Measurements from ENCODE around the gene FGD2. TPM values are rescaled to one million over a fixed set of nuclear protein-coding genes. Genes with fewer than 3 reads are reported as not detected.

FGD2 gene, protein sequence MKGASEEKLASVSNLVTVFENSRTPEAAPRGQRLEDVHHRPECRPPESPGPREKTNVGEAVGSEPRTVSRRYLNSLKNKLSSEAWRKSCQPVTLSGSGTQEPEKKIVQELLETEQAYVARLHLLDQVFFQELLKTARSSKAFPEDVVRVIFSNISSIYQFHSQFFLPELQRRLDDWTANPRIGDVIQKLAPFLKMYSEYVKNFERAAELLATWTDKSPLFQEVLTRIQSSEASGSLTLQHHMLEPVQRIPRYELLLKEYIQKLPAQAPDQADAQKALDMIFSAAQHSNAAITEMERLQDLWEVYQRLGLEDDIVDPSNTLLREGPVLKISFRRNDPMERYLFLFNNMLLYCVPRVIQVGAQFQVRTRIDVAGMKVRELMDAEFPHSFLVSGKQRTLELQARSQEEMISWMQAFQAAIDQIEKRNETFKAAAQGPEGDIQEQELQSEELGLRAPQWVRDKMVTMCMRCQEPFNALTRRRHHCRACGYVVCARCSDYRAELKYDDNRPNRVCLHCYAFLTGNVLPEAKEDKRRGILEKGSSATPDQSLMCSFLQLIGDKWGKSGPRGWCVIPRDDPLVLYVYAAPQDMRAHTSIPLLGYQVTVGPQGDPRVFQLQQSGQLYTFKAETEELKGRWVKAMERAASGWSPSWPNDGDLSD
- total RNA-seq (10 to 100 TPM in 1 of 10 donors, 1 to 10 TPM in 9; 1.0 to 22.1 (median 2.0) TPM), polyA plus RNA-seq (1 to 10 TPM; 2.8 to 6.7 TPM)
- long read RNA-seq, donor 1 = 0 reads
- long read RNA-seq, donor 2, partial matches to known transcripts = 1 of 3 reads
- long read RNA-seq, donor 2, other reads (novel, unspliced or antisense) = 1 of 3 reads
- long read RNA-seq, donor 3, partial matches to known transcripts = 1 of 1 reads
- long read RNA-seq, donor 3, other reads (novel, unspliced or antisense) = 0 of 1 reads

DNA sequence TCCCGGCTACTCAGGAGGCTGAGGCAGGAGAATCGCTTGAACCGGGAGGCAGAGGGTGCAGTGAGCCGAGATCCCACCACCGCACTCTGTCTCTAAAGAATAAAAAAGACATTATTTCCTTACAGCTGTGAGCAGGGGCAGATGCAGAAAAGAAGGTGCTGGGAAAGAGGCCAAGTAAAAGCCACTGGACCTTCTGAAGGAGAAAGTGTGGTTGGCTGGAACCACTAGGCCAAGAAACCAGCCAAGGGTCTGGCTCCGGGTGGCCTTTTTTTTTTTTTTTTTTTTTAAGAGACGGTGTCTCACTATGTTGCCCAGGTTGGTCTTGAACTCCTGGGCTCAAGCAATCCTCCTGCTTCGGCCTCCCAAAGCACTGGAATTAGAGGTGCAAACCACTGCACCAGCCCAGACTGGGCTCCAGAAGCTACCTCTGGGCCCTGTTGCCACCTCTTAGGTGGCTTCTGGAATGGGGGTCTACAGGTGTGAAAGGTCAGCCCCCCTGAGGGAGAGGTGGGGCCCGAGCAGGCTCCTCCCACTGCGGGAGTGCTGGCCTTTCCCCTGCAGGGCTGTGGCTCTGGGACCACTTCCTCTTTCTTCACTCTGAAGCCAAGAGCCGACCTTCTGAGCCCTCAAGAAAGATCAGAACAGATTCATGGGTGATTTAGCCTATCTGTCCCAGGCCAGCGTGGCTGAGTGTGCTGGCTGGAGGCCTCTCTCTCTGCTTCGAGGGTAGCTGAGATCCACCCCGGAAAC lies at the start of gene FGD2:
FGD2 (plus strand) TSS at position 595 of the 750 bp plus-strand sequence. CDS start 163 bp downstream, outside the sequence.
- DNase-seq (no peak), ATAC-seq (peak in 3 of 8 donors; percentile 7 to 25 (median 14))
- no peaks in the 10 kb centered on the region for H3K27me3 ChIP-seq
- WGBS, 2 donors = 80% methylated on average over 14 of the region's 14 CpGs
- H3K36me3 ChIP-seq = no peaks in the 10 kb centered on the region
- H3K4me1 ChIP-seq = peaks cover 0 to 27% (median 0%) of the 10 kb centered on the region in 9 donors
- H3K27ac ChIP-seq = peak within 1 kb of the TSS in 5 of 10 donors; percentile 1 to 86 (median 53)
- TF ChIP-seq, protein P1, sequence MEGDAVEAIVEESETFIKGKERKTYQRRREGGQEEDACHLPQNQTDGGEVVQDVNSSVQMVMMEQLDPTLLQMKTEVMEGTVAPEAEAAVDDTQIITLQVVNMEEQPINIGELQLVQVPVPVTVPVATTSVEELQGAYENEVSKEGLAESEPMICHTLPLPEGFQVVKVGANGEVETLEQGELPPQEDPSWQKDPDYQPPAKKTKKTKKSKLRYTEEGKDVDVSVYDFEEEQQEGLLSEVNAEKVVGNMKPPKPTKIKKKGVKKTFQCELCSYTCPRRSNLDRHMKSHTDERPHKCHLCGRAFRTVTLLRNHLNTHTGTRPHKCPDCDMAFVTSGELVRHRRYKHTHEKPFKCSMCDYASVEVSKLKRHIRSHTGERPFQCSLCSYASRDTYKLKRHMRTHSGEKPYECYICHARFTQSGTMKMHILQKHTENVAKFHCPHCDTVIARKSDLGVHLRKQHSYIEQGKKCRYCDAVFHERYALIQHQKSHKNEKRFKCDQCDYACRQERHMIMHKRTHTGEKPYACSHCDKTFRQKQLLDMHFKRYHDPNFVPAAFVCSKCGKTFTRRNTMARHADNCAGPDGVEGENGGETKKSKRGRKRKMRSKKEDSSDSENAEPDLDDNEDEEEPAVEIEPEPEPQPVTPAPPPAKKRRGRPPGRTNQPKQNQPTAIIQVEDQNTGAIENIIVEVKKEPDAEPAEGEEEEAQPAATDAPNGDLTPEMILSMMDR (IDR thresholded peaks at IDR 0.05) = no peak
- intact Hi-C loops (cut with DNase I) = no loop called here
- no peaks in the 10 kb centered on the region for H3K9me3 ChIP-seq
- H3K4me3 ChIP-seq = peak within 1 kb of the TSS in 7 of 10 donors; percentile 21 to 60 (median 40)

DNA sequence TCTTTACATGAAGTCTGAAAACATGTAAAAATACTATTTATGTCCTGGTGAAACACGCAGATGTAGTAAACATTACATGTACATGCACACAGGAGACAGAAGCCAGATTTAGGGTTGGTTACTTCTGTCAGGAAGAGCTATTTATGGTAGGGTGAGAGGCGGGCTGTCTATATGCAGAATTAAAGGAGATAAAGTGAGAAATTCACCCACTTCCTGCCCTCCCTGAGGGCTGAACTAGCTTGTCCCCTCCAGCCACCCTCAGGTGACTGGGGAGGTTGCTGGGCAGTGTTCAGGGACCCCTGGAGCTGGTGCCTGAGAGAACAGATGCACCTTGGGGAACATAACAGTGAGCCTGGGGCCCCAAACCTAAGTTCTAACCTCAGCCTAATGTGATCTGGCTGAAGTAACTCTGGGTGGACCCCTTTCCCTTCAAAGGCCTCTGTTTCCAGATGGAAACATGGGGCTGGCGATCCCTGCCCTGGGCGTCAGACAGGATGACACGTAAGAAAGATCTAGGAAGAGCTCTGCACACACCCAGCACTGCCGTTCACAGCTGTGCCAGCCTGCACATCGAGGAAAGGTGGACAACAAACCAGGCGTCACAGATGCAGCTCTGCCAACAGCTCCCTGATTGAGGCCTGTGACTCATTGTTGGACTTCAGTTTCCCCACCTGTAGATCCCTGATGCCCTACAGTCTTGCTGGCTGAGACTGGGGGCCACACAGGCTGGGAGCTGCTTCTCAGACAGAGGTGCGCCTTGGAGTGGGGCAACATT lies 49.6 kb upstream of the FGD2 start:
- Histone ChIP-seq H3K4me3 (peak overlapping the region in 6 of 10 donors; percentile 28 to 44 (median 40)), H3K4me1 (peaks cover 0 to 39% (median 15%) of the 10 kb centered on the region in 9 donors), H3K27me3 (peaks cover 0 to 6% (median 0%) of the 10 kb centered on the region in 7 donors), H3K36me3 (no peaks in the 10 kb centered on the region), H3K9me3 (no peaks in the 10 kb centered on the region), H3K27ac (peak overlapping the region in 3 of 10 donors; percentile 35 to 74 (median 46))
- ATAC-seq (peak in 4 of 8 donors; percentile 12 to 51 (median 39)), DNase-seq (no peak)
- intact Hi-C loops (cut with DNase I) = no loop called here
- TF ChIP-seq, protein P1 (IDR thresholded peaks at IDR 0.05) = no peak
- 61 to 63% methylated on average over 9 of the region's 9 CpGs for WGBS, 2 donors

DNA sequence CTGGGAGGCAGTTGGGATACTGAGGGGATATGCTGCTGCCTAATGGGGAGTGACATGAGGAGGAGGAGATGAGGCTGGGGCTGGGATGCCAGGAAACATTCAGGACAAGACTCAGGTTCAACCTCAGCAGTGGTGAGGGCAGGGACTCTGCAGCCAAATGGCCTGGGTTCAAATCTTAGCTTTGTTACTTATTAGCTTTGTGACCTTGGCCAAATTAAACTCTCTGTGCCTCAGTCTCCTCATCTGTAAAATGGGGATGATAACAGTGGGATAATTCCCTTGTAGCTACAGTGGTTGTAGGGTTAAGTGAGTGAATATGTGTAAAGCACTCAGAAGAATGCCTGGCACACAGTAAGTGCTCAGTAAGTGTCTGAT lies 49.0 kb upstream of the FGD2 start:
- Histone ChIP-seq H3K4me3 (peak overlapping the region in 5 of 10 donors; percentile 28 to 44 (median 40)), H3K27me3 (peaks cover 0 to 6% (median 0%) of the 10 kb centered on the region in 7 donors), H3K36me3 (no peaks in the 10 kb centered on the region), H3K27ac (peak overlapping the region in 2 of 10 donors; percentile 46 to 74), H3K9me3 (no peaks in the 10 kb centered on the region), H3K4me1 (peaks cover 0 to 42% (median 21%) of the 10 kb centered on the region in 9 donors)
- TF ChIP-seq, protein P1 (IDR thresholded peaks at IDR 0.05) = no peak
- intact Hi-C loops (cut with DNase I) = no loop called here
- no peak for ATAC-seq
- no peak for DNase-seq
